GM18858 (cell line): ENCODE measurements around the gene CCDC102A.
"Not testable (repeated sequence)": the region's sequence is repeated elsewhere in the genome, so short reads cannot be mapped to it uniquely, and the experiment has no call there.

ENCODE experiments used
- ATAC-seq: cut with Tn5 transposase; IDR thresholded peaks from one replicate; pipeline ENCODE4 v1.9.1; 2021; ENCODE audit not compliant: unreplicated experiment

Gene CCDC102A

GRCh38 chr16:57503366-57503765 is 33.0 kb downstream of the CCDC102A start:
- no peak for ATAC-seq

- no peak for ATAC-seq
Measured at GRCh38 chr16:57502048-57502775, 34.2 kb downstream of the CCDC102A start.

DNA sequence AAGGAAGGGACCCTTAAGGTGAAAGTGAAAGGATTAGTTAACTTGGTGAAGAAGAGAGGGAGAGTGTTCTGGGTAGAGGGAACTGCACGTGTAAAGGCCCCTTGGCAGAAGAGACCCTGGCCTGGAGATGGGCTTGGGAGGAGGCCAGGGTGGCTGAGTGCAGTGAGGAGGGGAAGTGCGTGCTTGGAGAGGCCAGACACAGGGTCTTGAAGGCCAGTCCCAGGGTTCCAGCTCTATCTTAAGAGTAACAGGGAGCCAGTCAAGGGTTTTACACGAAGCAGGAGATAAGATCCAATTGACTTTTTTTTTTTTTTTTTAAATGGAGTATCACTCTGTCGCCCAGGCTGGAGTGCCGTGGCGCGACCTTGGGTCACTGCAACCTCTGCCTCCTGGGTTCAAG is 34.9 kb downstream of the CCDC102A start:
- no peak for ATAC-seq

- ATAC-seq = no peak
Measured at GRCh38 chr16:57500578-57501111, 35.7 kb downstream of the CCDC102A start.

DNA sequence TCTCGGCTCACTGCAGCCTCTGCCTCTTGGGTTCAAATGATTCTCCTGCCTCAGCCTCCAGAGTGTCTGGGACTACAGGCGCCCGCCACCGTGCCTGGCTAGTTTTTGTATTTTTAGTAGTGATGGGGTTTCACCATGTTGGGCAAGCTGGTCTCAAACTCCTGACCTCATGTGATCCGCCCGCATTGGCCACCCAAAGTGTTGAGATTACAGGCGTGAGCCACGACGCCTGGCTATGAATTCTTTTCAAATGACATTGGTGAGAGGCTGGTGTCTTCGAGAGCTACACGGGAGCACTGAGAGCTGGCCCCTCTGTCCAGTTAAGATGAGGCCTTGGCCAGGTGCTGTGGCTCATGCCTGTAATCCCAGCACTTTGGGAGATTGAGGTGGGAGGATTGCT is 36.4 kb downstream of the CCDC102A start:
- not testable (repeated sequence) for ATAC-seq

GRCh38 chr16:57498031-57498430 is 38.3 kb downstream of the CCDC102A start:
- no peak for ATAC-seq

DNA sequence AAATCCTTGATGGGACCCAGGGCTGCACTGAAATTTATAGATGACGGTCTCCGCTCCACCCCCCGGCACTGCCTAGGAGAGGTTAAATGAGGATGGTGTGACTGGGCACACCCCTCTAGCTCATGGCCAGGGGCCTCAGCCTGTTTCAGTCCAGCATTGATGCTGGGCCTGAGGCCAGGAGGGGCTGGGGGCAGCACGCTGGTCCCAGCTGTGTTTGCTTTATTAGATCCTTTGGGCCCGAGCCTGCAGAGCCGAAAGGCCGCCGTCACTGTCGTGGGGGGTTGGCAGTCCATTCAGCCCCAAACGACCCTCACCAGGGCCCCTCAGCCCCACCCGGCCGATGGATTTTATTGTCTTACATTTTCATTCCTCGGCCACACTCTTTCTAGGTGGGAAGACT is 39.2 kb downstream of the CCDC102A start:
- ATAC-seq = no peak

GRCh38 chr16:57493767-57494166 is 42.6 kb downstream of the CCDC102A start:
- ATAC-seq = no peak

DNA sequence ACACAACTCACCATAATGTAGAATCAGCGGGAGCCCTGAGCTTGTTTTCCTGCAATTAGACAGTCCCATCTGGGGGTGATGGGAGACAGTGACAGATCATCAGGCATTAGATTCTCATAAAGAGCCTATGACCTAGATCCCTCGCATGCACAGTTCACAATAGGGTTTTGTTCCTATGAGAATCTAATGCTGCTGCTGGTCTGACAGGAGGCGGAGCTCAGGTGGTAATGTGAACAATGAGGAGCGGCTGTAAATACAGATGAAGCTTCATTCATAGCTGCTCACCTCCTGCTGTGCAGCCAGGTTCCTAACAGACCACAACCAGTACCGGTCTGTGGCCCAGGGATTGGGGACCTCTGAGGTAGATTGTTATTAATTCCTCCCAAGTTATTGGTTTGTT is 47.1 kb downstream of the CCDC102A start:
- ATAC-seq = no peak

- no peak for ATAC-seq
Measured at GRCh38 chr16:57486858-57487834, 49.2 kb downstream of the CCDC102A start.

- ATAC-seq = peak; percentile 69
Measured at GRCh38 chr16:57485916-57486857, 50.2 kb downstream of the CCDC102A start, which contains the start of gene DOK4. Gene DOK4 (minus strand): TSS chr16:57486493. CDS start chr16:57479507, 6,986 bp downstream.

DNA sequence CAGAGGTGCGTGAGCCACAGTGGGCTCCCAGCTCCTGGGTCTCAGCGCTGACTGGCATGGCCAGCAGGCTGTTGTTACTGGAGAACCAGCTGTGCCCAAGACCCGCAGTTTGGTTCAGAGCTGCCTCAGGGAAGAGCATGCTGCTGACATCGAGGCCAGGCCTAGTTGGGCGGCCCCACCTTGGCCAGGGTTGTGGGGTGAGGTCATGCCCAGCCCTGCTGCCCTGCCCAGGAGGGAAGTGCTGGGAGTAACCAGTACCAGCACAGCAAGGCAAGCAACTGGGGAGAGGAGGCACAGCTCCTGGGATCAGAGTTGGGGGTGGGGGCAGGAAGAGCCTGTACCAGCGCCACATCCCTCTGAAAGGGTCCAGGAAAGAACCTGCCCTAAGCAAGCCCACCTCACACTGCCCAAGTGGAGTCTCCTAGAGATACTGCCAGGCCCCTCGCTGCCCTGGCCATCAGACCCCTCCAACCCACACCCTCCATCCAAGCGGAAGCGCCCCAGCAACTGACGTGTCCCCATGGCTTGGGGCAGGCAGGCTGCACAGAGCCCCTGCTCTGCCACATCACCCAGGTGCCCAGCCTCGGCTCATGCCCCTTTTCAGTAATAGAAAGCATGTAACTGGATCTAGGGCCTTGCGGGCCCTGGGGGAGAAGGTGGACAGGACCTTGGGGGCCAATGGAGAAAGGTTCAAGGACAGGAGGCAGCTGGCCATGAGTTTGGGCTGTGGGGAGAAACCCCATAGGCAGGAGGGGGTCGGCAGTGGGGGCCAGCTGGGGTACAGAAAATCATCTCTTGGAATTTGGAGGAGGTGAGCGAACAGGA is 51.1 kb downstream of the CCDC102A start:
- ATAC-seq = no peak

GRCh38 chr16:57484515-57485005 is 51.8 kb downstream of the CCDC102A start:
- no peak for ATAC-seq

- no peak for ATAC-seq
Measured at GRCh38 chr16:57483725-57484514, 52.5 kb downstream of the CCDC102A start.

DNA sequence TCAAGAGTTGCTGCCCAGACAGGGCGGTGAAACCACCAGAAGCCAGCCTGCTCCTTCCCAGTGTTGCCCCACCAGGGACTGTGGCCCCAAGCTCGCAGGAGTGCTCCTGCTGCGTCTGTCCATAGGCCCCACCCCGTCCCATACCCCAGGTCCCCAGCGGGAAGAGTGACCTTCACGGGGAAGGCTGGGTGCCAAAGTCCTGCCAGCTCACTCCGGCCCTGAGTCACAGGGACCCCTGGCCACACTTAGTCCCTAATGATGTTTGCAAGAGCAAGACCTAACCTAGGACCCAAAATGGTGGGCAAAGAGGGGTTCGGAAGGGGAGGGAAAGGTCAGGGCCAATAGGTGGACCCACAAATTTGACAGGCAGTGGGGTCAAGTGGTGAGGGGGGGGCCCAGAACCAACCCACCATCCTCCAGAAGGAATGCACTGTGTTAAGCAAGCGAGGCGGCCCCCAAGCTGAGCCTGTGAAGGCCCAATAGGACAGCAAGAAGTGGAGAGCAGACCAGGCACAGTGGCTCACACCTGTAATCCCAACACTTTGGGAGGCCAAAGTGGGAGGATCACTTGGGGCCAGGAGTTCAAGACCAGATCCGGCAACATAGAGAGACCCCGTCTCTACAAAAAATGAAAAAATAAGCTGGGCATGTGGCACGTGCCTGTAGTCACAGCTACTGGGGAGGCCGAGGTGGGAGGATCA is 53.4 kb downstream of the CCDC102A start:
- ATAC-seq = no peak

DNA sequence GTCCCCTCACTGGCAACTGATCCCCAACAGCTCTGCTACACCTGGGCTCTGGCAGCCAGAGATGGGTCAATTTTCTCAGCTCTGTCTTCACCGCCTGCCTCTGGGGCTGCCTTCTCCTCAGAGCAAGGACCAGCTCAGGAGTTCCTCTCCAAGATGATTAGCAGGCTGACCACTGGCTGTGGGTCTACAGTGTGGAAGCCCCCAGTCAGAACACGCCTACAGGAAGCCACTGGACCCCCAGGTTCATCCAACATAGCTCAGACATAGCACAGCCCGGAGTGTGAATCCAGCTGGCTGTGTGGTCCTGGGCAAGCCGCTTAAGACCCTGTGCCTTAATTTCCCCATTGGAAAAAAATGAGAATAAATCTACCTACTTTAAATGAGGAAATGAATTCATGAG is 55.0 kb downstream of the CCDC102A start:
- no peak for ATAC-seq

- ATAC-seq = no peak
Measured at GRCh38 chr16:57480754-57481230, 55.6 kb downstream of the CCDC102A start.
